SU-DHL-6 (cell line): Measurements from ENCODE around the gene NKAIN4.

Experiments used
- H2AFZ ChIP-seq: fragments of 200-600 bp; sonication (generic); 2 replicates; pipeline ENCODE4 v1.6.1; 2014; ENCODE audit warnings: low read depth, mild to moderate bottlenecking, moderate library complexity, mixed read lengths, antibody characterized with exemption, low read length; ENCODE audit not compliant: severe bottlenecking
- H3F3A ChIP-seq: fragments of 200-600 bp; shearing (Covaris generic); 2 replicates; pipeline ENCODE4 v1.6.0; 2016; ENCODE audit warnings: antibody characterized with exemption, mild to moderate bottlenecking; ENCODE audit not compliant: insufficient read depth
- H3K27ac ChIP-seq: fragments of 200-600 bp; sonication (generic); 2 replicates; pipeline ENCODE4 v1.5.1; 2016; ENCODE audit warnings: low read depth, mild to moderate bottlenecking, low read length, moderate library complexity, mixed read lengths
- H3K27me3 ChIP-seq: fragments of 200-600 bp; sonication (generic), shearing (Covaris generic); 2 replicates; pipeline ENCODE4 v1.6.0; 2014; ENCODE audit warnings: mild to moderate bottlenecking, low read length
- H3K36me3 ChIP-seq: fragments of 200-600 bp; sonication (generic); 2 replicates; pipeline ENCODE4 v1.6.1; 2014; ENCODE audit warnings: mild to moderate bottlenecking, low read length, mixed read lengths
- H3K4me2 ChIP-seq: fragments of 300-600, 200-600 bp; shearing (Covaris generic), sonication (generic); 2 replicates; pipeline ENCODE4 v1.6.0; 2014; ENCODE audit warnings: low read length, low read depth, mild to moderate bottlenecking; ENCODE audit not compliant: poor library complexity, severe bottlenecking
- H3K4me3 ChIP-seq: fragments of 200-600 bp; sonication (generic); 2 replicates; pipeline ENCODE4 v1.5.1; 2014; ENCODE audit warnings: antibody characterized with exemption, low read length, mild to moderate bottlenecking, mixed read lengths; ENCODE audit not compliant: insufficient read depth, poor library complexity, severe bottlenecking
- H3K79me2 ChIP-seq: fragments of 200-600 bp; sonication (generic); 2 replicates; pipeline ENCODE4 v1.6.1; 2014; ENCODE audit warnings: mild to moderate bottlenecking, low read length, moderate library complexity; ENCODE audit not compliant: insufficient read depth
- H3K9ac ChIP-seq: fragments of 200-600 bp; sonication (generic); 2 replicates; pipeline ENCODE4 v1.7.0; 2014; ENCODE audit warnings: mild to moderate bottlenecking, low read length
- H3K9me2 ChIP-seq: fragments of 200-600 bp; sonication (generic); replicated peaks from 2 replicates; pipeline ENCODE4 v1.6.1; 2014; ENCODE audit warnings: low read length; ENCODE audit not compliant: insufficient read depth
- H3K9me3 ChIP-seq: fragments of 200-600 bp; sonication (generic); 2 replicates; pipeline ENCODE4 v1.6.1; 2014; ENCODE audit warnings: low read length, mixed read lengths; ENCODE audit not compliant: insufficient read depth
- H4K20me1 ChIP-seq: fragments of 200-600 bp; sonication (generic); 2 replicates; pipeline ENCODE4 v1.6.1; 2014; ENCODE audit warnings: low read depth, mild to moderate bottlenecking, antibody characterized with exemption, low read length, moderate library complexity, mixed read lengths
- EZH2phosphoT487 ChIP-seq: fragments of 200-600 bp; sonication (generic), shearing (Covaris generic); conservative IDR thresholded peaks from 2 replicates; pipeline ENCODE4 v1.6.1; 2018; ENCODE audit warnings: mild to moderate bottlenecking, antibody characterized with exemption, low read length, moderate library complexity, mixed read lengths
- TF ChIP-seq, protein P1 (sequence below): fragments of 200-600 bp; sonication (generic); IDR thresholded peaks from one replicate; pipeline ENCODE4 v1.5.1; 2017; ENCODE audit warnings: antibody characterized with exemption, mild to moderate bottlenecking, low read length, moderate library complexity; ENCODE audit not compliant: insufficient read depth, poor library complexity, severe bottlenecking

NKAIN4 gene

DNA sequence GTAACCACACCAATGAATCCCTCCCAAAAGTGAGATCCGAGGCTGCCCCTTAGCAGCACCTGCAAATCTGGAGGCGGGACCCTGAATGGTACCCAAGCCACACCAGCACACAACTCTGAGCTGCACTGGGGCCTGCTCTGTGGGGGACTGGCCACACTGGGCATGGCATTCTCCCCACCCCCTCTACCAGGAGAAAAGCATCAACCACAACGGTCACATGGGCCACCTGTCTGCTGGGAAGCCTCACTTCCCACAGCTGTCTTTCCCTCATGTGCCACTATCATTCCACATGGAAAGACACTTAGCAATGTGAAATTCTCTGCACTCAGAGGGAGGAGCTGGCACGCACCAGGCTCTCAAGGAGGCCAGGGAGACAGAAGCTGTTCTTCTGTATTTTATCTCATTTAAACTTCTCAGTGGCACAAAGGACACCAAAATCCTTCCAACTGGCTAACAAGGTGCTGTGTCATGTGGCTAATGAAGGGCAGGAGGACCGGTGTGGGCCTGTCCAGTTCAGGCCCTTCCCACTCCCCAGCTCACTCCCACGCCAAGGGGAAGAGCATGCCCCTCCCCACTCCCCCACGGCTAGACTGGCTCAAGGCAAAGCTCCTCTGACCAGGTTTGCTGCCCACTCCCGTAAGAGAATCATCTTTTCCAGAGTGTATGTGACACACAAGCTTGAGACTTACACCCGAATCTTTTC lies 57.3 kb downstream of the NKAIN4 start:
- Histone ChIP-seq H3K79me2 (peaks cover 49% of the 10 kb centered on the region), H3K27ac (no peak overlapping the region), H2AFZ (no peak overlapping the region), H4K20me1 (peaks cover 25% of the 10 kb centered on the region), H3K27me3 (no peaks in the 10 kb centered on the region), H3K4me3 (no peak overlapping the region), H3K9ac (no peak overlapping the region), H3K36me3 (no peaks in the 10 kb centered on the region), H3K4me2 (no peak overlapping the region), H3K9me2 (no peaks in the 10 kb centered on the region), H3F3A (no peaks in the 10 kb centered on the region), H3K9me3 (no peaks in the 10 kb centered on the region)
- no peak for TF ChIP-seq EZH2phosphoT487

DNA sequence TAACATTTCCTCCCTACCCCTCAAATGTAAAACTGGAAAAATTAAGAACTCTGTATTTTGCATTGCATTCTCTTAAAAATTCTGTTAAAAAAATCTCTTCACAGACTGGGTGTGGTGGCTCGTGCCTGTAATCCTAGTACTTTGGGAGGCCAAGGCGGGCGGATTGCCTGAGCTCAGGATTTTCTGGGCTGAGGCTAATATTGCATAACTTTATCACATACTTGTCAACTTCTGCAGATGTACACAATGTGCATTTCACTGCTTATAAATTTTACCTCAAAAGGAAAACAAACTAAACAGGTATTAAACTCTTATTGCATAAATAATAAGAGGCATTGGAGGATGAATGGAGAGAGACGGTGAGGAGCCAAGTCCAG lies 59.5 kb downstream of the NKAIN4 start:
- H3K27ac ChIP-seq: no peak overlapping the region
- H3K9me3 ChIP-seq: no peaks in the 10 kb centered on the region
- no peak overlapping the region for H3K4me2 ChIP-seq
- no peak overlapping the region for H3K9ac ChIP-seq
- H2AFZ ChIP-seq: no peak overlapping the region
- no peaks in the 10 kb centered on the region for H3K9me2 ChIP-seq
- no peaks in the 10 kb centered on the region for H3K36me3 ChIP-seq
- TF ChIP-seq EZH2phosphoT487: no peak
- peaks cover 28% of the 10 kb centered on the region for H3K79me2 ChIP-seq
- no peaks in the 10 kb centered on the region for H3F3A ChIP-seq
- H4K20me1 ChIP-seq: peaks cover 17% of the 10 kb centered on the region; the same call in 1 of the 2 replicates
- no peak overlapping the region for H3K4me3 ChIP-seq
- H3K27me3 ChIP-seq: no peaks in the 10 kb centered on the region

DNA sequence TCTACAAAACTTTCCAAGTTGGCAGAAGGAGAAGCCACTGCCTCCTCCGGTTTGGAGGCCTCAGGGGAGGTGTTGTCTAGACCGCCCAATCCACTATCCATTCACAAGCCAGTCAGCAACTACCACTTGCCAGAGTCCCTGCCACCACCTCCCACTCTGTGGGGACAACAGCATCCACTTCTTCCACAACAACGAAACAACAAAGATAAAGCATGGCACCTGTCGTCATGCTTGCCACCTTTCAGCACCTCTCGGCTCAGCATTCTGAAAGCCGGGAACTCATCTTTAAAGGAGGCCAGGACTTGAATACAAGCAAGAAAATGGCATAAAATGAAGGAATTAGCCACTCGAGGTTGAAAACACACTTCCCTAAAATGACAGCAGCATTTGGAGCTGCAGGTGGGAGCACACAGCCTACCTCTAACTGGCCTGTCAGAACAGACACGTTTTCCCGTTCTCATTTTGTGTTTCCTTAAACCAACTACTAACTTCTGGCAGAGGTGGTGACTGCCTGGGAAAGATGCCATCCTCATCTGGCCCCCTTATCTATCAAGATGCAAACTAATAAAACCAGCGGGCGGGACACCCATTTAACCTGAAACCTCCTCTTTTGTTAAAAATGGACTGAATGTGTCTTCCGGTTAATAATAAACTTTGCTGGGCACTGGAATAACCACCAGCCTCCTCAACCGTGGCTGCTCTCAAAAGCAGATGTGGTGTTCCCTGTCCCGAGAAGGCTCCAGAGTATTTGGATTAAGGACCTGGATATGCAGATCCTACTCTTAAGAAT lies 60.1 kb downstream of the NKAIN4 start:
- Histone ChIP-seq H2AFZ (no peak overlapping the region), H3F3A (no peaks in the 10 kb centered on the region), H3K9ac (no peak overlapping the region), H3K36me3 (no peaks in the 10 kb centered on the region), H3K9me2 (no peaks in the 10 kb centered on the region), H3K4me3 (no peak overlapping the region), H3K79me2 (peaks cover 22% of the 10 kb centered on the region), H4K20me1 (peaks cover 17% of the 10 kb centered on the region; the same call in 1 of the 2 replicates), H3K27ac (no peak overlapping the region), H3K27me3 (no peaks in the 10 kb centered on the region), H3K9me3 (no peaks in the 10 kb centered on the region), H3K4me2 (no peak overlapping the region)
- no peak for TF ChIP-seq EZH2phosphoT487
- TF ChIP-seq, protein P1, sequence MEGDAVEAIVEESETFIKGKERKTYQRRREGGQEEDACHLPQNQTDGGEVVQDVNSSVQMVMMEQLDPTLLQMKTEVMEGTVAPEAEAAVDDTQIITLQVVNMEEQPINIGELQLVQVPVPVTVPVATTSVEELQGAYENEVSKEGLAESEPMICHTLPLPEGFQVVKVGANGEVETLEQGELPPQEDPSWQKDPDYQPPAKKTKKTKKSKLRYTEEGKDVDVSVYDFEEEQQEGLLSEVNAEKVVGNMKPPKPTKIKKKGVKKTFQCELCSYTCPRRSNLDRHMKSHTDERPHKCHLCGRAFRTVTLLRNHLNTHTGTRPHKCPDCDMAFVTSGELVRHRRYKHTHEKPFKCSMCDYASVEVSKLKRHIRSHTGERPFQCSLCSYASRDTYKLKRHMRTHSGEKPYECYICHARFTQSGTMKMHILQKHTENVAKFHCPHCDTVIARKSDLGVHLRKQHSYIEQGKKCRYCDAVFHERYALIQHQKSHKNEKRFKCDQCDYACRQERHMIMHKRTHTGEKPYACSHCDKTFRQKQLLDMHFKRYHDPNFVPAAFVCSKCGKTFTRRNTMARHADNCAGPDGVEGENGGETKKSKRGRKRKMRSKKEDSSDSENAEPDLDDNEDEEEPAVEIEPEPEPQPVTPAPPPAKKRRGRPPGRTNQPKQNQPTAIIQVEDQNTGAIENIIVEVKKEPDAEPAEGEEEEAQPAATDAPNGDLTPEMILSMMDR: no peak

DNA sequence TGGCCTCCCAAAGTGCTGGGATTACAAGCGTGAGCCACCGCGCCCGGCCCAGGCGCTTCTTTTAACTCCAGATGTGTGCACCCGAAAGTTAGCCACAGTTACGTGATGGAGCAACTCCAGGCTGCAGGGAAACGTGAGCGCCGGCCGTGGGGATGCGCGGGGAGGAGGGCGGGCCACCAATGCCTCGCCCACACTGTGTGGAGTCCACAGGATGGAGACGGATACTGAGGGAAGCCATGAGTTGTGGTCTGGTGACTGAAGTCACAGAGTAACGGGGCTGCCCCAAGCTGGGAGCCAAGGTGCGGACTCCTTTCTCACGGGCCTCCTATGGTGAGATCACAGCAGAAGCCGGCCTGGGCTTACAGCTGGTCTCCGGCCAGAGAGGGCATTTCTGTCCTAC lies 61.5 kb downstream of the NKAIN4 start:
- H3K27ac ChIP-seq: no peak overlapping the region
- no peak overlapping the region for H3K9ac ChIP-seq
- peaks cover 7% of the 10 kb centered on the region; the same call in 1 of the 2 replicates for H3K79me2 ChIP-seq
- peaks cover 10% of the 10 kb centered on the region; the same call in 1 of the 2 replicates for H4K20me1 ChIP-seq
- TF ChIP-seq EZH2phosphoT487: no peak
- TF ChIP-seq, protein P1: no peak
- H3F3A ChIP-seq: no peaks in the 10 kb centered on the region
- no peaks in the 10 kb centered on the region for H3K36me3 ChIP-seq
- no peak overlapping the region for H3K4me2 ChIP-seq
- no peaks in the 10 kb centered on the region for H3K27me3 ChIP-seq
- no peak overlapping the region for H3K4me3 ChIP-seq
- no peaks in the 10 kb centered on the region for H3K9me3 ChIP-seq
- H3K9me2 ChIP-seq: no peaks in the 10 kb centered on the region
- H2AFZ ChIP-seq: no peak overlapping the region
